WTC11 (cell line): Measurements from ENCODE around the gene C1QTNF1. TPM values are rescaled to one million over a fixed set of nuclear protein-coding genes. Genes with fewer than 3 reads are reported as not detected.

Source experiments
- ATAC-seq: fragments of 200-7000 bp; cut with Tn5 transposase; 2 replicates; pipeline ENCODE4 v1.10.0; 2021; ENCODE audit warnings: mild to moderate bottlenecking, moderate library complexity
- CTCF ChIA-PET: fragments of 300-600 bp; sonication (Branson Sonifier 250); formaldehyde crosslinking; loops from one replicate; lab custom pipeline; 2021; ENCODE audit warnings: antibody characterized with exemption; lab: Charles Lee
- POLR2A ChIA-PET: fragments of 350-600 bp; sonication (Branson Sonifier 250); formaldehyde crosslinking; loops from one replicate; lab custom pipeline; 2021; ENCODE audit warnings: antibody characterized with exemption; lab: Charles Lee
- DNase-seq: peaks from one replicate; pipeline ENCODE4 v3.0.0; 2021; ENCODE audit warnings: low spot score
- H3K27ac Mint-ChIP-seq: 2 replicates; pipeline ENCODE4 v1.8.0; 2021; ENCODE audit warnings: mixed read lengths
- H3K27me3 Mint-ChIP-seq: 2 replicates; pipeline ENCODE4 v1.8.0; 2021; ENCODE audit warnings: low read depth, mild to moderate bottlenecking, moderate library complexity, mixed read lengths
- H3K36me3 Mint-ChIP-seq: 2 replicates; pipeline ENCODE4 v1.8.0; 2021; ENCODE audit warnings: mixed read lengths
- H3K4me1 Mint-ChIP-seq: 2 replicates; pipeline ENCODE4 v1.8.0; 2022; ENCODE audit warnings: mixed read lengths
- H3K4me3 Mint-ChIP-seq: 2 replicates; pipeline ENCODE4 v1.8.0; 2021; ENCODE audit warnings: mild to moderate bottlenecking, moderate library complexity, mixed read lengths
- H3K9me3 Mint-ChIP-seq: 2 replicates; pipeline ENCODE4 v1.8.0; 2021; ENCODE audit warnings: mixed read lengths
- E2F4 ChIP-seq: sonication (generic); formaldehyde crosslinking; IDR thresholded peaks from 2 replicates; pipeline ENCODE4 v1.8.1; 2022; ENCODE audit warnings: low read depth, mild to moderate bottlenecking, moderate library complexity, missing genetic modification reagents, borderline replicate concordance
- EMX1 ChIP-seq: fragments of 250-450 bp; sonication (Bioruptor Pico); IDR thresholded peaks from 2 replicates; pipeline ENCODE4 v1.8.0; 2021; ENCODE audit warnings: mild to moderate bottlenecking
- ERG ChIP-seq: fragments of 250-450 bp; sonication (Bioruptor Pico); IDR thresholded peaks from 2 replicates; pipeline ENCODE4 v1.8.0; 2021; ENCODE audit warnings: mild to moderate bottlenecking
- ESRRA ChIP-seq: sonication (generic); formaldehyde crosslinking; IDR thresholded peaks from 2 replicates; pipeline ENCODE4 v1.8.1; 2022; ENCODE audit warnings: mild to moderate bottlenecking, missing genetic modification reagents, borderline replicate concordance
- ETV6 ChIP-seq: sonication (generic); formaldehyde crosslinking; IDR thresholded peaks from 2 replicates; pipeline ENCODE4 v1.8.1; 2022; ENCODE audit warnings: mild to moderate bottlenecking, missing genetic modification reagents
- FOXJ3 ChIP-seq: sonication (generic); formaldehyde crosslinking; IDR thresholded peaks from 2 replicates; pipeline ENCODE4 v1.9.0; 2021; ENCODE audit warnings: missing genetic modification reagents, mild to moderate bottlenecking, borderline replicate concordance
- FOXK1 ChIP-seq: sonication (generic); formaldehyde crosslinking; IDR thresholded peaks from 2 replicates; pipeline ENCODE4 v1.8.0; 2022; ENCODE audit warnings: mild to moderate bottlenecking, moderate library complexity, missing genetic modification reagents
- FOXP1 ChIP-seq: sonication (generic); formaldehyde crosslinking; IDR thresholded peaks from 2 replicates; pipeline ENCODE4 v1.8.0; 2022; ENCODE audit warnings: missing genetic modification reagents, mild to moderate bottlenecking, moderate library complexity, borderline replicate concordance
- JUN ChIP-seq: sonication (generic); formaldehyde crosslinking; IDR thresholded peaks from 2 replicates; pipeline ENCODE4 v1.8.0; 2023; ENCODE audit warnings: mild to moderate bottlenecking, missing genetic modification reagents
- NR1H2 ChIP-seq: sonication (generic); formaldehyde crosslinking; IDR thresholded peaks from 2 replicates; pipeline ENCODE4 v1.9.0; 2021; ENCODE audit warnings: mild to moderate bottlenecking, moderate library complexity, missing genetic modification reagents
- NR2C2 ChIP-seq: sonication (generic); formaldehyde crosslinking; IDR thresholded peaks from 2 replicates; pipeline ENCODE4 v1.8.0; 2022; ENCODE audit warnings: mild to moderate bottlenecking, missing genetic modification reagents
- NR3C1 ChIP-seq: sonication (generic); formaldehyde crosslinking; conservative IDR thresholded peaks from 2 replicates; pipeline ENCODE4 v1.8.1; 2023; ENCODE audit warnings: low read depth, mild to moderate bottlenecking, missing genetic modification reagents
- OVOL2 ChIP-seq: fragments of 250-450 bp; sonication (Bioruptor Pico); IDR thresholded peaks from 2 replicates; pipeline ENCODE4 v1.9.0; 2021; ENCODE audit warnings: mild to moderate bottlenecking, borderline replicate concordance
- TEAD1 ChIP-seq: sonication (generic); formaldehyde crosslinking; IDR thresholded peaks from 2 replicates; pipeline ENCODE4 v1.8.0; 2022; ENCODE audit warnings: mild to moderate bottlenecking, missing genetic modification reagents
- TEAD4 ChIP-seq: sonication (generic); formaldehyde crosslinking; IDR thresholded peaks from 2 replicates; pipeline ENCODE4 v1.8.0; 2022; ENCODE audit warnings: mild to moderate bottlenecking, missing genetic modification reagents
- ZBTB21 ChIP-seq: sonication (generic); formaldehyde crosslinking; IDR thresholded peaks from 2 replicates; pipeline ENCODE4 v1.8.1; 2023; ENCODE audit warnings: mild to moderate bottlenecking, missing genetic modification reagents, borderline replicate concordance
- ZNF138 ChIP-seq: sonication (generic); formaldehyde crosslinking; conservative IDR thresholded peaks from 2 replicates; pipeline ENCODE4 v1.8.1; 2022; ENCODE audit warnings: mild to moderate bottlenecking, moderate library complexity, missing genetic modification reagents
- ZNF263 ChIP-seq: sonication (generic); formaldehyde crosslinking; IDR thresholded peaks from 2 replicates; pipeline ENCODE4 v1.8.1; 2022; ENCODE audit warnings: low read depth, mild to moderate bottlenecking, moderate library complexity, missing genetic modification reagents
- ZNF396 ChIP-seq: fragments of 250-450 bp; sonication (Bioruptor Pico); IDR thresholded peaks from 2 replicates; pipeline ENCODE4 v1.8.0; 2021; ENCODE audit warnings: mild to moderate bottlenecking, moderate library complexity, borderline replicate concordance
- total RNA-seq: library from RNA; stranded (reverse); gene quantifications from 3 replicates; pipeline ENCODE4 v1.2.3, GENCODE V29; 2021
- TF ChIP-seq, protein P1 (sequence below): fragments of 250-450 bp; sonication (Bioruptor Pico); IDR thresholded peaks from 2 replicates; pipeline ENCODE4 v2.1.2; 2022; ENCODE audit warnings: mild to moderate bottlenecking, moderate library complexity
- TF ChIP-seq, protein P2 (sequence below): sonication (generic); formaldehyde crosslinking; IDR thresholded peaks from 2 replicates; pipeline ENCODE4 v1.8.1; 2022; ENCODE audit warnings: low read depth, missing genetic modification reagents, borderline replicate concordance
- TF ChIP-seq, protein P3 (sequence below): sonication (generic); formaldehyde crosslinking; conservative IDR thresholded peaks from 2 replicates; pipeline ENCODE4 v1.8.1; 2023; ENCODE audit warnings: mild to moderate bottlenecking, low read depth, missing genetic modification reagents, moderate library complexity
- TF ChIP-seq, protein P4 (sequence below): sonication (generic); formaldehyde crosslinking; IDR thresholded peaks from 2 replicates; pipeline ENCODE4 v1.8.0; 2022; ENCODE audit warnings: mild to moderate bottlenecking, missing genetic modification reagents

C1QTNF1 gene
- total RNA-seq, 1 experiment from 2014 or later, result 1.7 TPM

DNA sequence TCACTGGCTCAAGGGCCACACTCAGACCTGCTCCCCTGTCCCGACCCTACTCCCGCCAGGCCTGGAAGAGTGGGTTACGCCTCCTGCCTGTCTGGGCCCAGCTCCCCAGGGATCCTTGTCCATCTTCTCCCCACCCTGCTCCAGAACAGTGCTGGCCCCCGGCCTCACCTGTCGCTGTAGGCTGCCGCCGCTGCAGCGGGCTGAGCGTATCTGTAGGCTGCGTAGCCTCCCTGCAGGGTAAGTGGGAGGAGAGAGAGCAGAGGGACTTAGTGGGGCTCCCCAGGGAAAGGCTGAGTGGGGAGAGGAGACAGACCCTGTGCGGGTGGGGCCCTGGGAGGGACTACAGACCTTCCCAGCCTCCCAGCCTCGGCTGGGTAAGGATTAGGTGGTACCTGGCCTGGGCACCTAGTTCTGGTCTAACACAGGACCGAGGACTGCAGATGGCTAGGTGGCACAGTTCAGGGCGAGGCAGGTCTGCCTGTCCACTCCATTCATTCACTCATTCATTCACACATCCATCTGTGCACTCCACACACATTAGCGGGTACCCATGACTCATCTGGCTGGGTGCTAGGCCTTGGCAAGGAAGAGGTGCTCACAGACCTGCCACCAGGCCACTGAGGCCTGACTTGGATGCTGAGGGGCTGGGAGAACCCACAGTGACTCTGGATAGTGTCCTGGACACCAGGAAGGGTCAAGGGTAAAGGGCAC is 71.5 kb downstream of the C1QTNF1 start (continued):
- TF ChIP-seq, protein P1, sequence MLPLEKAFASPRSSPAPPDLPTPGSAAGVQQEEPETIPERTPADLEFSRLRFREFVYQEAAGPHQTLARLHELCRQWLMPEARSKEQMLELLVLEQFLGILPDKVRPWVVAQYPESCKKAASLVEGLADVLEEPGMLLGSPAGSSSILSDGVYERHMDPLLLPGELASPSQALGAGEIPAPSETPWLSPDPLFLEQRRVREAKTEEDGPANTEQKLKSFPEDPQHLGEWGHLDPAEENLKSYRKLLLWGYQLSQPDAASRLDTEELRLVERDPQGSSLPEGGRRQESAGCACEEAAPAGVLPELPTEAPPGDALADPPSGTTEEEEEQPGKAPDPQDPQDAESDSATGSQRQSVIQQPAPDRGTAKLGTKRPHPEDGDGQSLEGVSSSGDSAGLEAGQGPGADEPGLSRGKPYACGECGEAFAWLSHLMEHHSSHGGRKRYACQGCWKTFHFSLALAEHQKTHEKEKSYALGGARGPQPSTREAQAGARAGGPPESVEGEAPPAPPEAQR (CRISPR knock-in tag), result no peak
- TF ChIP-seq OVOL2 (CRISPR knock-in tag) (no peak), EMX1 (CRISPR knock-in tag) (no peak), FOXP1 (CRISPR knock-in tag) (no peak)

GRCh38 chr17:79096477-79096876 is 72.5 kb downstream of the C1QTNF1 start:
- H3K27me3 Mint-ChIP-seq, result no peaks in the 10 kb centered on the region; the same call in 1 of the 2 replicates
- no peak overlapping the region for H3K27ac Mint-ChIP-seq
- H3K4me3 Mint-ChIP-seq, result peak overlapping the region; percentile 48
- no peak for DNase-seq
- no peak for ATAC-seq
- ChIA-PET POLR2A (no interaction called here), CTCF (interaction anchor here (1.0 to 12.6 kb wide), 6 partner anchors 9 to 305 kb away, joined by 4 to 162 read pairs (median 14); no protein-coding TSS in a partner anchor)
- no peaks in the 10 kb centered on the region for H3K9me3 Mint-ChIP-seq
- H3K4me1 Mint-ChIP-seq, result peaks cover 7% of the 10 kb centered on the region
- TF ChIP-seq ESRRA (no peak), NR2C2 (CRISPR knock-in tag) (no peak), ETV6 (CRISPR knock-in tag) (no peak), ZNF263 (CRISPR knock-in tag) (no peak)
- H3K36me3 Mint-ChIP-seq, result no peaks in the 10 kb centered on the region

DNA sequence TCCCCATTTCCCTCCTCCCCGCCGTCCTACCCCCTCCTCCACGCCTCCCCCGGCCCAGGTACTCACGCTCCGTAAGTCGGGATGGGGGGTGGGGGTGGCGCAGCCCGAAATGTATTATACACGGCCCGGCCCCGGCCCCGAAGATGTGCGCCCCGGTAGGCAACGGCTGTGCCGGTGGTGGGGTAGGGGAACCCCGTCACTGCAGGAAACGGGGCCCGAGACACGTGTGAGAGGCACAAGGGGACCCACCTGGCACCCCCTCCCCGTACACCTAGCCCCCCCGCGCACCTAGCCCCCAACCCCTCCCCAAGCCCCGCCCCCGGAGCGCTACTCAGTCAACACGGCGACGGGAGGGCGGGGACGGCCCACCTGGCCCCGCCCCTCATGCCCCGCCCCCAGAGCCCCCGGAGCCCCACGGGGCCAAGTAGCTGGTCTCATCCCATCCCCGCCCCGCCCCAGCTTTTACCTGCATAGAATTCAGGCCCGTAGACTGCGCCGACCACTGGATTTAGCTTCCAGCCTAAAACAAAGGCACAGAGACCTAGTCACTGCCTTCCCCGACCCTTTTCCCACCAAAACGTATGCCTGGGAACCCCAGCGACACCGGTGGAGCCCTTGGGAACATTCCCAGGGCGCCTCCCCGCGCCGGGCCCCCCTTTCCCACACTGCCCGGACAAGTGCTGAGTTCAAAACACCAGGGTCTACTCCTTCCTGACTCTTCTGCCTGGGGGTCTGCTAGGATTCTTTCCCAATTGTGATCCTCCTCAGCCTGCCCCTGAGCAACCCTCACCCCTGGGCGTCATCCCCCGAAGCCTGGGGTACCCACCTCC is 73.5 kb downstream of the C1QTNF1 start:
- Mint-ChIP-seq H3K27ac (no peak overlapping the region), H3K27me3 (no peaks in the 10 kb centered on the region; the same call in 1 of the 2 replicates), H3K36me3 (no peaks in the 10 kb centered on the region), H3K9me3 (no peaks in the 10 kb centered on the region), H3K4me1 (peaks cover 7% of the 10 kb centered on the region), H3K4me3 (peak overlapping the region; percentile 56)
- peak; percentile 65 for ATAC-seq
- TF ChIP-seq, protein P2, sequence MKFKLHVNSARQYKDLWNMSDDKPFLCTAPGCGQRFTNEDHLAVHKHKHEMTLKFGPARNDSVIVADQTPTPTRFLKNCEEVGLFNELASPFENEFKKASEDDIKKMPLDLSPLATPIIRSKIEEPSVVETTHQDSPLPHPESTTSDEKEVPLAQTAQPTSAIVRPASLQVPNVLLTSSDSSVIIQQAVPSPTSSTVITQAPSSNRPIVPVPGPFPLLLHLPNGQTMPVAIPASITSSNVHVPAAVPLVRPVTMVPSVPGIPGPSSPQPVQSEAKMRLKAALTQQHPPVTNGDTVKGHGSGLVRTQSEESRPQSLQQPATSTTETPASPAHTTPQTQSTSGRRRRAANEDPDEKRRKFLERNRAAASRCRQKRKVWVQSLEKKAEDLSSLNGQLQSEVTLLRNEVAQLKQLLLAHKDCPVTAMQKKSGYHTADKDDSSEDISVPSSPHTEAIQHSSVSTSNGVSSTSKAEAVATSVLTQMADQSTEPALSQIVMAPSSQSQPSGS (CRISPR knock-in tag), result no peak
- TF ChIP-seq E2F4 (CRISPR knock-in tag) (no peak), ZBTB21 (CRISPR knock-in tag) (no peak), ZNF396 (CRISPR knock-in tag) (no peak), FOXK1 (CRISPR knock-in tag) (no peak), NR1H2 (CRISPR knock-in tag) (no peak), NR3C1 (CRISPR knock-in tag) (no peak), NR2C2 (CRISPR knock-in tag) (no peak), ERG (no peak), JUN (CRISPR knock-in tag) (no peak), TEAD1 (CRISPR knock-in tag) (no peak), ZNF138 (CRISPR knock-in tag) (no peak), TEAD4 (CRISPR knock-in tag) (no peak), FOXJ3 (CRISPR knock-in tag) (no peak)
- TF ChIP-seq, protein P3, sequence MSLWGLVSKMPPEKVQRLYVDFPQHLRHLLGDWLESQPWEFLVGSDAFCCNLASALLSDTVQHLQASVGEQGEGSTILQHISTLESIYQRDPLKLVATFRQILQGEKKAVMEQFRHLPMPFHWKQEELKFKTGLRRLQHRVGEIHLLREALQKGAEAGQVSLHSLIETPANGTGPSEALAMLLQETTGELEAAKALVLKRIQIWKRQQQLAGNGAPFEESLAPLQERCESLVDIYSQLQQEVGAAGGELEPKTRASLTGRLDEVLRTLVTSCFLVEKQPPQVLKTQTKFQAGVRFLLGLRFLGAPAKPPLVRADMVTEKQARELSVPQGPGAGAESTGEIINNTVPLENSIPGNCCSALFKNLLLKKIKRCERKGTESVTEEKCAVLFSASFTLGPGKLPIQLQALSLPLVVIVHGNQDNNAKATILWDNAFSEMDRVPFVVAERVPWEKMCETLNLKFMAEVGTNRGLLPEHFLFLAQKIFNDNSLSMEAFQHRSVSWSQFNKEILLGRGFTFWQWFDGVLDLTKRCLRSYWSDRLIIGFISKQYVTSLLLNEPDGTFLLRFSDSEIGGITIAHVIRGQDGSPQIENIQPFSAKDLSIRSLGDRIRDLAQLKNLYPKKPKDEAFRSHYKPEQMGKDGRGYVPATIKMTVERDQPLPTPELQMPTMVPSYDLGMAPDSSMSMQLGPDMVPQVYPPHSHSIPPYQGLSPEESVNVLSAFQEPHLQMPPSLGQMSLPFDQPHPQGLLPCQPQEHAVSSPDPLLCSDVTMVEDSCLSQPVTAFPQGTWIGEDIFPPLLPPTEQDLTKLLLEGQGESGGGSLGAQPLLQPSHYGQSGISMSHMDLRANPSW, result no peak
- TF ChIP-seq, protein P4, sequence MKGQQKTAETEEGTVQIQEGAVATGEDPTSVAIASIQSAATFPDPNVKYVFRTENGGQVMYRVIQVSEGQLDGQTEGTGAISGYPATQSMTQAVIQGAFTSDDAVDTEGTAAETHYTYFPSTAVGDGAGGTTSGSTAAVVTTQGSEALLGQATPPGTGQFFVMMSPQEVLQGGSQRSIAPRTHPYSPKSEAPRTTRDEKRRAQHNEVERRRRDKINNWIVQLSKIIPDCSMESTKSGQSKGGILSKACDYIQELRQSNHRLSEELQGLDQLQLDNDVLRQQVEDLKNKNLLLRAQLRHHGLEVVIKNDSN (CRISPR knock-in tag), result no peak
- peak; percentile 65 for DNase-seq
- ChIA-PET CTCF (interaction anchor here (0.6 to 5.2 kb wide), 25 partner anchors 10 to 1027 kb away, joined by 3 to 33 read pairs (median 5); partner anchors contain the start of gene ENGASE), POLR2A (no interaction called here)
